Measurements from ENCODE around the gene CCDC27.
"Not testable (repeated sequence)": the region's sequence is repeated elsewhere in the genome, so short reads cannot be mapped to it uniquely, and the experiment has no call there.

Gene CCDC27

GRCh38 chr1:3799976-3800685, 47.9 kb downstream of the CCDC27 start:
- no peak for DNase-seq

GRCh38 chr1:3800795-3801194, 48.5 kb downstream of the CCDC27 start:
- not testable (repeated sequence) for DNase-seq

- DNase-seq: no peak
Observed at GRCh38 chr1:3803905-3804626, 51.8 kb downstream of the CCDC27 start.

DNA sequence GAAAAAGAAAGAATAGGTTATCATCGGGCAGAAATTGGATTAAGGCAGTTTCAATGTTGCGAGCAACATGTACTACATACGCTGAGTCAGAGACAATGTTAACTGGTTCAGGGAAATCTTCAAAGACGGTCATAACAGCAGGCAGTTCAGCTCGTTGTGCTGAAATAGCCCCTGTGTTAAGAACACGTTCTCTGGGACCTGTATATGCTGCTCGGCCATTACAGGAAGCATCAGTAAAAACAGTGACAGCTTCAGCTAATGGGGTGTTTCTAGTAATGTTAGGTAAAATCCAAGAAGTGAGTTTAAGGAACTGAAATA, 52.3 kb downstream of the CCDC27 start:
- not testable (repeated sequence) for DNase-seq

GRCh38 chr1:3805038-3805437, 52.8 kb downstream of the CCDC27 start:
- no peak for DNase-seq

DNA sequence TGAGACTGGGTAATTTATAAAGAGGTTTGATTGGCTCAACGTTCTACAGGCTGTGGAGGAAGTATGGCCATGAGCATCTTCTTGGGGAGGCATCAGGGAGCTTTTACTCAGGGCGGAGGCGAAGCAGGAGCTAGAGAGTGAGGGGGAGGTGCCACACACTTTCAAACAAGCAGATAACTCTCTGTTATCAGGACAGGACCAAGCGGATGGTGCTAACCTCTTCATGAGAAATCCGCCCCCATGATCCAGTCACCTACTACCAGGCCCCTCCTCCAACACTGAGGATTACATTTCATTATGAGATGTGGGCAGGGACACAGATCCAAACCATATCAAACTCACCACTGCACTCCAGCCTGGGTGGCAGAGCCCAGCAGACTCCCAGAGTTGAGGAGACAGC, 55.5 kb downstream of the CCDC27 start:
- DNase-seq: no peak

DNA sequence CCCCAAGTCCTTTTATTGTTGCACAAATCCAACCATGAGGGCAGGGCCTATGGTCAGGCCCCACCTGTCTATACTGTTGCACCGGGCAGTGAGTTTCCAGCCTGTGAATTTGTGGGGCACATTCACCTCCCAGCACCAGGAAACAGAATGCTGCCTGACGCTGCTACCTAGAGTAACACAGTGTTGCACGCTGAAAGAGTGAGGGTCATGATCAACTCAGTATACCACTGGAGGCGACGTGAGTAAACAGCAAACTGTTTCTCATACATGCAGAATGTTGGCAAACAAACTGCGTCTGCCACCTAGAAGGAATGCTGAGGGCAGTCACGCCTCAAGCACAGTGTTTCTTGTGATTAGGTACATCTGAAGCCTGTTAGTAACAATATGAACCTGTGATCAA, 57.4 kb downstream of the CCDC27 start:
- DNase-seq: no peak

DNA sequence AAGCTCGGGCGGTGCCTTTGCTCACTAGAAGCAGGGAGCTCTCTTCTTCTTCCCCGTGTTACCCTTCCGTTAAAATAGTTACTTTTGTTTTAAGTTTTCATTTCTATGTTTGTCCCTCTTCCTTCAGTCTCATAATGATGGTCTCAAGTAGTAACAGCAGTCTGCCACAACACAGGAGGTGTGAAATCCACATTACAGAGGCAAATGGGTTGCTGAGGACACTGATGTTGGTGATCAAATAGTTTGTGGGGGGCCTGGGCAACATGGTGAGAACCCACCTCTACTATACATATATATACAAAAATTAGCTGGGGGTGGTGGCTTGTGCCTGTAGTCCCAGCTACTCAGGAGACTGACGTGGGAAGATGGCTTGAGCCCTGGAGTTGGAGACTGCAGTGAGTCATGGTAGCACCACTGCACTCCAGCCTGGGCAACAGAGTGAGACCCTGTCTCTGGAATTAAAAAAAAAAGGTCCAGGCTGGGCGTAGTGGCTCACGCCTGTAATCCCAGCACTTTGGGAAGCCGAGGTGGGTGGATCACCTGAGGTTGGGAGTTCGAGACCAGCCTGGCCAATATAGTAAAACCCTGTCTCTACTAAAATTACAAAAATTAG, 58.0 kb downstream of the CCDC27 start:
- DNase-seq: not testable (repeated sequence)

DNA sequence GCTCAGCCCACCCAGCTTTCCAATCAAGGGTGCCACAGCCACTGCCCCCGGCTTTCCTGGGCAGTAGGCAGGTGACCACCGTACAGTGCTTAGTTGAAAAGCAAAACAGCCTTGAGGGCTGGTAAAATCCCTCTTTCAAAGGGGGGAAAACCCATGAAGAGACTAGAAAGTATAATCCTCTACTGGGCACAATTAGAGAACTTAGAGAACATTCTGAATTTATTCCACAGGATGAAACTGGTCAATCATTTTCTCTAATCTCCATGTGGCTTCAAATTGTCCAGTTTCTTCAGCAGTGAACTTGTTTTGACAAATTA, 59.3 kb downstream of the CCDC27 start:
- DNase-seq: no peak

GRCh38 chr1:3814065-3814464, 61.8 kb downstream of the CCDC27 start:
- no peak for DNase-seq

DNA sequence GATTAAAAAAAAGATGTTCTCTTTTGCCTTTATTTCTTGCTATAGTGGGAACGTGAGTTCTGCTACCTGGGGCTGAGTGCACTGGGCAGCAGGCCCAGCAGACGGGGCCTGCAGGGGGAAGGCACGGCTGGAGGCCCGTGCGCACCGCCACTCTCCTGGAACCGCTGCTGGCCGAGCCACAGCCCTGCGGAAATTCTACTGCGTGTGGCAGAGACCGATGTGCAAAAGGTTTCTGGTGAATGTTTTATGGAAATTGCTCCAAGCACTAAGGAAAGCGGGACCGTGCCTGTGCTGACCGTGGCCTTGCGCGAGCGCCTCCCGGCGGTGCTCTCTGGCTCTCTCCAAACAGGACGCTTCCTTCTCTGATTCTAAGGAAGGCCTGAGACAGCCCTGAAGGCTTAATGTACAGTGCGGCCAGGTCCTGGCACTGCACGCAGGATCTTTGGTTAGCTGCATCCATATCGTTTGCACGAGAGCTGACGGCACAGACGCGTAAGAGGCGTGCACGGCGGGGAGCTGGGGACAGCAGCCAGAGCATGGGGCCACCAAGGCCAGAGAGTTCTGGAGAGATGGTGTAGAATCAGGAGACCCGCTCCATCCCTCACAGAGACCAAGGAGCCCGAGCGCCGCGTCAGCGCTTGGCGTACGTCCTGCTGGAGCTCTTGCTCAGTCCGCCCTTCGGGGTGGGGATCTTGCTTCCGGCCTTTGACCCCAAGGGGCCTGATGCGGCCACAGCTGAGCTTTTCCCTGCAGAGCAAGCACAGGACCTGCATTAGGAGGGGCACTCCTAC, 62.7 kb downstream of the CCDC27 start:
- no peak for DNase-seq

DNA sequence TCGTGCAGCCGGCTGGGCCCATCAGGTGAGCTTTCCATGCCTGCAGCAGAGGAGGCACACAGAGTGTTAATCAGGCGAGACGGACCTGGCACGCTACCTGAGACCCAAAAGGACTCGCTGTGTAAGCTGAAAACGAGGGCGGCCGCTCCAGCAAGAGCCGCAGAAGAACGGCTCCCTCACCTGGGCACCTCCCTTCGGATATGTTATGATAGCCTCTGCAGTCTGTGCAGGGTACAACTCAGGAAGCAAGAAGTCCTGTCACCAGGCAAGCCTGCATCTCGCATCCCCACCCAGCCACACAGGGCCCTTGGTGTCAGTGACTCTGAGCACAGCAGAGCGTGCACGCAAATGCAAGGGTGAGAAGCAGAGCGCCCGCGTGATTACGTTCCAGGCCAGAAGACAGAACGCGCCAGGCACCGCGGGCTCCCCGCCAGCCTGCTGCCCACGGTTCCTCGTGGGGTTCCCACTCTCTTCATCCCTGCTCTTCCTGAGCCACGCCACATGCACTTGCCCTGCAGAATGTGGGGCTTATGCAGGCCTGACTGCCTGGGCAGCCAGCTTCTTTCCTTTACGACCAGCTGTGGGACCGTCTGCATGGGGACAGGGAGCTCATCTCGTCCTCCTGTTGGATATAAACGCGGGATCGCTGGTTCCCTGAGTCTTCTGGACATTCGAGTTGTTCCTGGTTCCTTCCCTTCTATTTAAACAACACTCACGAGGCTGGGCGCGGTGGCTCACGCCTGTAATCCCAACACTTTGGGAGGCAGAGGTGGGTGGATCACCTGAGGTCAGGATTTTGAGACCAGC, 64.3 kb downstream of the CCDC27 start:
- DNase-seq: no peak

DNA sequence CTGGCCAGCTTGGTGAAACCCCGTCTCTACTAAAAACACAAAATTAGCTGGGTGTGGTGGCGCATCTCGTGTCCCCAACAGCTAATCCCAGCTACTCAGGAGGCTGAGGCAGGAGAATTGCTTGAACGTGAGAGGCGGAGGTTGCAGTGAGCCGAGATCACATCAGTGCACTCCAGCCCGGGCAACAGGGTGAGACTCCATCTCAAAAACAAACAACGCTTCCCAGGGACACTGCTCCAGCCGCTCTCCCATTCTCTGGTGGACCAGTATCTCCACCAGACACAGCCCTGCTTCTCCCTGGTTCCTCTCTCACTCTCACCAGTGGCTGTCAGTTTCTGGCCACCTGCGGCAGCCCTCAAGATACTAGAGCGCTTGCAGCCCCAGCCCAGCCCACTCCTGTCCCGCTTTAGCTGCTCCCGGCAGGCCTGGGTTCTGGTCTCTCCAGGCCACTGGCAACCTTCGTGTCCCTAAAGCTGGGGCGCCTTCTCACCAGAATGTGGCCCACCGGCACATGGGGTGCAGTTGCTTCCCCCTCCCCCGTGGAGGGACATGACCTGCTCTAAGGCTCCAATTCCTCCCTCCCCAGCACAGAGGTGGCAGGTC, 65.0 kb downstream of the CCDC27 start:
- DNase-seq: no peak

- no peak for DNase-seq
Observed at GRCh38 chr1:3817821-3818597, 65.8 kb downstream of the CCDC27 start.

GRCh38 chr1:3819771-3820200, 67.5 kb downstream of the CCDC27 start:
- no peak for DNase-seq

- DNase-seq: no peak
Observed at GRCh38 chr1:3820316-3820715, 68.1 kb downstream of the CCDC27 start.

GRCh38 chr1:3821004-3821403, 68.8 kb downstream of the CCDC27 start:
- DNase-seq: no peak
